ENCODE results near the gene ANKRD49.
A peak's percentile ranks its signal among the peaks of the same experiment; 100 is the strongest.

- TF ChIP-seq, protein P1, sequence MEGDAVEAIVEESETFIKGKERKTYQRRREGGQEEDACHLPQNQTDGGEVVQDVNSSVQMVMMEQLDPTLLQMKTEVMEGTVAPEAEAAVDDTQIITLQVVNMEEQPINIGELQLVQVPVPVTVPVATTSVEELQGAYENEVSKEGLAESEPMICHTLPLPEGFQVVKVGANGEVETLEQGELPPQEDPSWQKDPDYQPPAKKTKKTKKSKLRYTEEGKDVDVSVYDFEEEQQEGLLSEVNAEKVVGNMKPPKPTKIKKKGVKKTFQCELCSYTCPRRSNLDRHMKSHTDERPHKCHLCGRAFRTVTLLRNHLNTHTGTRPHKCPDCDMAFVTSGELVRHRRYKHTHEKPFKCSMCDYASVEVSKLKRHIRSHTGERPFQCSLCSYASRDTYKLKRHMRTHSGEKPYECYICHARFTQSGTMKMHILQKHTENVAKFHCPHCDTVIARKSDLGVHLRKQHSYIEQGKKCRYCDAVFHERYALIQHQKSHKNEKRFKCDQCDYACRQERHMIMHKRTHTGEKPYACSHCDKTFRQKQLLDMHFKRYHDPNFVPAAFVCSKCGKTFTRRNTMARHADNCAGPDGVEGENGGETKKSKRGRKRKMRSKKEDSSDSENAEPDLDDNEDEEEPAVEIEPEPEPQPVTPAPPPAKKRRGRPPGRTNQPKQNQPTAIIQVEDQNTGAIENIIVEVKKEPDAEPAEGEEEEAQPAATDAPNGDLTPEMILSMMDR (IDR thresholded peaks at IDR 0.05) = no peak
- TF ChIP-seq POLR2AphosphoS5 (IDR thresholded peaks at IDR 0.05) (peak in 1 of 3 donors; percentile 72), POLR2A (IDR thresholded peaks at IDR 0.05) (peak in 1 of 2 donors; percentile 73), EP300 (IDR thresholded peaks at IDR 0.05) (no peak)
These were observed at the start of gene ANKRD49, which contains the start of gene MRE11 for GRCh38 chr11:94493281-94494125.
